ENCODE results near the gene RGPD3.

DNA sequence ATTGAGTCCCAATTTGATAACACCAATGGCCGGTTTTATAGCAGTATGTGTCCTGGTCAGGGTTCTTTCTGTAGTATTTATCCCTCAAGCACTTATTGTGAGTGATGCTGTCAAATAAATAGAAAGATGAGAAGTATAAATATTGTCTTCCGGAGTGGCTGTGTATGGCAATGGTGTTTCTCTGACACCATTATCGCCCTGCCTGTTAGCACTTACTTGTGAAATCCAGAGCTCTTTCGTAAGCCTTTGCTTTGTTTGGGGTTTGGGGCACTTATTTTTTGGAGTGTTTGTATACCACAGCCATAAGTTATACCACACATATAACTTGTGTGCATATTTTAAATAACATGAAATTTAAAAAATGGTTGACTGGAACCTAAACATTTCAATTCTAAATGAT, 48.2 kb upstream of the RGPD3 start:
- TF ChIP-seq, protein P1, sequence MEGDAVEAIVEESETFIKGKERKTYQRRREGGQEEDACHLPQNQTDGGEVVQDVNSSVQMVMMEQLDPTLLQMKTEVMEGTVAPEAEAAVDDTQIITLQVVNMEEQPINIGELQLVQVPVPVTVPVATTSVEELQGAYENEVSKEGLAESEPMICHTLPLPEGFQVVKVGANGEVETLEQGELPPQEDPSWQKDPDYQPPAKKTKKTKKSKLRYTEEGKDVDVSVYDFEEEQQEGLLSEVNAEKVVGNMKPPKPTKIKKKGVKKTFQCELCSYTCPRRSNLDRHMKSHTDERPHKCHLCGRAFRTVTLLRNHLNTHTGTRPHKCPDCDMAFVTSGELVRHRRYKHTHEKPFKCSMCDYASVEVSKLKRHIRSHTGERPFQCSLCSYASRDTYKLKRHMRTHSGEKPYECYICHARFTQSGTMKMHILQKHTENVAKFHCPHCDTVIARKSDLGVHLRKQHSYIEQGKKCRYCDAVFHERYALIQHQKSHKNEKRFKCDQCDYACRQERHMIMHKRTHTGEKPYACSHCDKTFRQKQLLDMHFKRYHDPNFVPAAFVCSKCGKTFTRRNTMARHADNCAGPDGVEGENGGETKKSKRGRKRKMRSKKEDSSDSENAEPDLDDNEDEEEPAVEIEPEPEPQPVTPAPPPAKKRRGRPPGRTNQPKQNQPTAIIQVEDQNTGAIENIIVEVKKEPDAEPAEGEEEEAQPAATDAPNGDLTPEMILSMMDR (conservative IDR thresholded peaks at IDR 0.05): no peak
- TF ChIP-seq ZFX (IDR thresholded peaks at IDR 0.05): no peak
